Stimulated activated CD4-positive, alpha-beta T cell treated with anti-CD3 and anti-CD28 coated beads, Interleukin-15, amount 100 ng/mL, for 24 hours (primary cell): ENCODE data around the gene MAGI1.
"Not testable (repeated sequence)": the region's sequence is repeated elsewhere in the genome, so short reads cannot be mapped to it uniquely, and the experiment has no call there.

Experiments
- DNase-seq: peaks from one replicate; pipeline ENCODE4 v3.0.0-alpha.2; 2020

MAGI1 gene

GRCh38 chr3:65871305-65872141 is 167.2 kb downstream of the MAGI1 start:
- DNase-seq = no peak

GRCh38 chr3:65869798-65870197 is 168.9 kb downstream of the MAGI1 start:
- no peak for DNase-seq

GRCh38 chr3:65867463-65868210 is 171.1 kb downstream of the MAGI1 start:
- DNase-seq = no peak

GRCh38 chr3:65864357-65864904 is 174.3 kb downstream of the MAGI1 start:
- no peak for DNase-seq

- DNase-seq = no peak
These were observed 177.0 kb downstream of the MAGI1 start for GRCh38 chr3:65861718-65862117.

GRCh38 chr3:65859612-65860011 is 179.1 kb downstream of the MAGI1 start:
- not testable (repeated sequence) for DNase-seq

- DNase-seq = no peak
These were observed 180.0 kb downstream of the MAGI1 start for GRCh38 chr3:65858749-65859148.

GRCh38 chr3:65857327-65857726 is 181.4 kb downstream of the MAGI1 start:
- DNase-seq = no peak

- DNase-seq = no peak
These were observed 181.8 kb downstream of the MAGI1 start for GRCh38 chr3:65856907-65857306.

- no peak for DNase-seq
These were observed 183.2 kb downstream of the MAGI1 start for GRCh38 chr3:65855370-65856100.

- no peak for DNase-seq
These were observed 184.0 kb downstream of the MAGI1 start for GRCh38 chr3:65854606-65855304.

- DNase-seq = no peak
These were observed 186.9 kb downstream of the MAGI1 start for GRCh38 chr3:65851827-65852226.

- DNase-seq = no peak
These were observed 188.5 kb downstream of the MAGI1 start for GRCh38 chr3:65850261-65850660.

- no peak for DNase-seq
These were observed 190.7 kb downstream of the MAGI1 start for GRCh38 chr3:65848024-65848423.

GRCh38 chr3:65846936-65847335 is 191.8 kb downstream of the MAGI1 start:
- DNase-seq = no peak

GRCh38 chr3:65844370-65844769 is 194.3 kb downstream of the MAGI1 start:
- no peak for DNase-seq

- DNase-seq = no peak
These were observed 195.0 kb downstream of the MAGI1 start for GRCh38 chr3:65843732-65844131.

GRCh38 chr3:65837604-65838003 is 201.1 kb downstream of the MAGI1 start:
- no peak for DNase-seq

GRCh38 chr3:65836047-65836446 is 202.7 kb downstream of the MAGI1 start:
- DNase-seq = no peak

GRCh38 chr3:65833761-65834505 is 204.8 kb downstream of the MAGI1 start:
- no peak for DNase-seq

- no peak for DNase-seq
These were observed 206.8 kb downstream of the MAGI1 start for GRCh38 chr3:65831733-65832425.
